22Rv1 (cell line): ENCODE data around the gene PRR15L.

Experiments
- ZFX ChIP-seq: fragments of 450-650 bp; IDR thresholded peaks from 2 replicates; pipeline ENCODE4 v1.6.1; 2017; ENCODE audit warnings: antibody characterized with exemption, borderline replicate concordance
- TF ChIP-seq, protein P1 (sequence below): fragments of 450-650 bp; IDR thresholded peaks from 2 replicates; pipeline ENCODE4 v1.5.1; 2017; ENCODE audit warnings: mild to moderate bottlenecking

DNA sequence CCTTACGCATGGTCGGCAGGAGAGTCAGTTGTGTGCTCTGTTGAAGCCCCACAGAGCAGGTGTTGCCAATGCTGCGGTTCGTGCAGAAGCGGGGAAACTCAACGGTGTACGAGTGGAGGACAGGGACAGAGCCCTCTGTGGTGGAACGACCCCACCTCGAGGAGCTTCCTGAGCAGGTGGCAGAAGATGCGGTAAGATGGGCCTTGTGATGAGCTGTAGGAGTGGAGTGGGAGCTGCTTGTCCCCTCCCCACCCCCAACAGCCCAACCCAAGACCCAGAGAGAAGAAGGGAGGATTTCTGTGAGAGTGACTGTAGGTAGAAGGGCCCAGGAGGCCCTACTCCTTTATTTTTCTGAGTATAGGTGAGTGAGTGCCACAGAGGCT, 18.1 kb upstream of the PRR15L start:
- TF ChIP-seq, protein P1, sequence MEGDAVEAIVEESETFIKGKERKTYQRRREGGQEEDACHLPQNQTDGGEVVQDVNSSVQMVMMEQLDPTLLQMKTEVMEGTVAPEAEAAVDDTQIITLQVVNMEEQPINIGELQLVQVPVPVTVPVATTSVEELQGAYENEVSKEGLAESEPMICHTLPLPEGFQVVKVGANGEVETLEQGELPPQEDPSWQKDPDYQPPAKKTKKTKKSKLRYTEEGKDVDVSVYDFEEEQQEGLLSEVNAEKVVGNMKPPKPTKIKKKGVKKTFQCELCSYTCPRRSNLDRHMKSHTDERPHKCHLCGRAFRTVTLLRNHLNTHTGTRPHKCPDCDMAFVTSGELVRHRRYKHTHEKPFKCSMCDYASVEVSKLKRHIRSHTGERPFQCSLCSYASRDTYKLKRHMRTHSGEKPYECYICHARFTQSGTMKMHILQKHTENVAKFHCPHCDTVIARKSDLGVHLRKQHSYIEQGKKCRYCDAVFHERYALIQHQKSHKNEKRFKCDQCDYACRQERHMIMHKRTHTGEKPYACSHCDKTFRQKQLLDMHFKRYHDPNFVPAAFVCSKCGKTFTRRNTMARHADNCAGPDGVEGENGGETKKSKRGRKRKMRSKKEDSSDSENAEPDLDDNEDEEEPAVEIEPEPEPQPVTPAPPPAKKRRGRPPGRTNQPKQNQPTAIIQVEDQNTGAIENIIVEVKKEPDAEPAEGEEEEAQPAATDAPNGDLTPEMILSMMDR, result no peak
- TF ChIP-seq ZFX, result no peak
